ENCODE measurements around the gene HEXD.

The HEXD gene

GRCh38 chr17:82382933-82383255 is 35.3 kb upstream of the HEXD start:
- no peak for DNase-seq

GRCh38 chr17:82383411-82383810 is 34.7 kb upstream of the HEXD start:
- DNase-seq, result no peak

- DNase-seq, result no peak
Observed at GRCh38 chr17:82384051-82384729, 34.0 kb upstream of the HEXD start.

- DNase-seq, result no peak
Observed at GRCh38 chr17:82384730-82385481, 33.2 kb upstream of the HEXD start.

- DNase-seq, result no peak
Observed at GRCh38 chr17:82385559-82386254, 32.4 kb upstream of the HEXD start.

- no peak for DNase-seq
Observed at GRCh38 chr17:82386255-82386831, 31.8 kb upstream of the HEXD start.

- DNase-seq, result no peak
Observed at GRCh38 chr17:82386881-82387704, 31.1 kb upstream of the HEXD start.

GRCh38 chr17:82387705-82388106 is 30.4 kb upstream of the HEXD start:
- no peak for DNase-seq

- DNase-seq, result no peak
Observed at GRCh38 chr17:82388223-82388921, 29.8 kb upstream of the HEXD start.

- no peak for DNase-seq
Observed at GRCh38 chr17:82388922-82389283, 29.2 kb upstream of the HEXD start.

GRCh38 chr17:82389379-82389778 is 28.8 kb upstream of the HEXD start:
- DNase-seq, result no peak

- DNase-seq, result no peak
Observed at GRCh38 chr17:82390015-82390859, 27.9 kb upstream of the HEXD start.

- DNase-seq, result no peak
Observed at GRCh38 chr17:82390860-82391435, 27.2 kb upstream of the HEXD start.

GRCh38 chr17:82391496-82392066 is 26.6 kb upstream of the HEXD start:
- no peak for DNase-seq

- DNase-seq, result no peak
Observed at GRCh38 chr17:82392209-82392920, 25.8 kb upstream of the HEXD start.

- no peak for DNase-seq
Observed at GRCh38 chr17:82392941-82393340, 25.2 kb upstream of the HEXD start.

- DNase-seq, result no peak
Observed at GRCh38 chr17:82394278-82394677, 23.9 kb upstream of the HEXD start.

- no peak for DNase-seq
Observed at GRCh38 chr17:82396601-82397435, 21.3 kb upstream of the HEXD start.

Measured in activated CD4-positive, alpha-beta T cell treated with anti-CD3 and anti-CD28 coated beads, Interleukin-10, Interleukin-2, amounts not matched to agents 100 ng/mL and 50 ng/mL, durations not matched to agents 16 hours and 8 hours (primary cell).